Fibroblast of mammary gland (primary cell): ENCODE data around the gene MFF.

Source experiments
- DNase-seq: peaks from one replicate; pipeline ENCODE4 v3.0.0-alpha.2; 2010; ENCODE audit warnings: low read depth
- H3K4me3 ChIP-seq: 2 replicates; pipeline ENCODE4 v1.5.1; 2011; ENCODE audit warnings: low read depth, mild to moderate bottlenecking, low read length, moderate library complexity; ENCODE audit not compliant: control insufficient read depth
- CTCF ChIP-seq: conservative IDR thresholded peaks from 2 replicates; pipeline ENCODE4 v1.5.1; 2011; ENCODE audit warnings: low read depth, low read length, inconsistent platforms; ENCODE audit not compliant: control insufficient read depth, insufficient read depth

The MFF gene

GRCh38 chr2:227312579-227312978, 12.5 kb upstream of the MFF start:
- TF ChIP-seq CTCF = no peak
- DNase-seq = no peak
- H3K4me3 ChIP-seq = no peak overlapping the region

GRCh38 chr2:227313310-227313709, 11.7 kb upstream of the MFF start:
- H3K4me3 ChIP-seq = no peak overlapping the region

GRCh38 chr2:227317834-227318233, 7.2 kb upstream of the MFF start:
- DNase-seq = no peak
- no peak overlapping the region for H3K4me3 ChIP-seq
- TF ChIP-seq CTCF = no peak

More at GRCh38 chr2:227313310-227313709, 11.7 kb upstream of the MFF start:
- no peak for TF ChIP-seq CTCF
- DNase-seq = no peak

- no peak for DNase-seq
- TF ChIP-seq CTCF = no peak
- no peak overlapping the region for H3K4me3 ChIP-seq
Measured at GRCh38 chr2:227320305-227321094, 4.6 kb upstream of the MFF start.

GRCh38 chr2:227322530-227323205, 2.4 kb upstream of the MFF start:
- H3K4me3 ChIP-seq = no peak overlapping the region
- no peak for DNase-seq
- TF ChIP-seq CTCF = no peak

GRCh38 chr2:227323818-227324217, 1.2 kb upstream of the MFF start:
- H3K4me3 ChIP-seq = no peak overlapping the region
- no peak for TF ChIP-seq CTCF
- no peak for DNase-seq
